Astrocyte of the spinal cord (primary cell): ENCODE results near the gene AARS2.

Experiments used
- DNase-seq: peaks from one replicate; pipeline ENCODE4 v3.0.0; 2011; ENCODE audit warnings: low read depth, low spot score
- H3K4me3 ChIP-seq: 2 replicates; pipeline ENCODE4 v1.5.1; 2011; ENCODE audit warnings: low read depth, mild to moderate bottlenecking, low read length, moderate library complexity
- CTCF ChIP-seq: IDR thresholded peaks from 2 replicates; pipeline ENCODE4 v1.5.1; 2012; ENCODE audit warnings: low read depth, mild to moderate bottlenecking, low read length, inconsistent platforms
- in situ Hi-C: cut with HindIII; loops from 2 replicates; pipeline ENCODE4 v1.10.0; 2017; ENCODE audit warnings: low sequenced_read_pairs

Gene AARS2

GRCh38 chr6:44268095-44268628 is 45.0 kb downstream of the AARS2 start:
- no peak overlapping the region for H3K4me3 ChIP-seq
- DNase-seq, result peak; percentile 38
- in situ Hi-C loops, result no loop called here
- TF ChIP-seq CTCF, result peak; percentile 99

- DNase-seq, result no peak
- TF ChIP-seq CTCF, result no peak
- in situ Hi-C loops, result no loop called here
- H3K4me3 ChIP-seq, result no peak overlapping the region
Observed at GRCh38 chr6:44267252-44267651, 45.9 kb downstream of the AARS2 start.

- TF ChIP-seq CTCF, result no peak
- no peak for DNase-seq
- H3K4me3 ChIP-seq, result no peak overlapping the region
- in situ Hi-C loops, result no loop called here
Observed at GRCh38 chr6:44266347-44266746, 46.8 kb downstream of the AARS2 start.

- TF ChIP-seq CTCF, result no peak
- no peak for DNase-seq
- in situ Hi-C loops, result no loop called here
- H3K4me3 ChIP-seq, result no peak overlapping the region
Observed at GRCh38 chr6:44265722-44266233, 47.4 kb downstream of the AARS2 start.

GRCh38 chr6:44265007-44265721 is 48.0 kb downstream of the AARS2 start, which contains the start of gene NFKBIE:
Gene NFKBIE (minus strand): TSS chr6:44265551. CDS start chr6:44265346, 205 bp downstream.
- peak within 1 kb of the TSS; percentile 74 for H3K4me3 ChIP-seq
- in situ Hi-C loops, result no loop called here
- DNase-seq, result peak; percentile 91
- TF ChIP-seq CTCF, result peak; percentile 56

- H3K4me3 ChIP-seq, result peak overlapping the region; percentile 74
- DNase-seq, result no peak
- TF ChIP-seq CTCF, result no peak
- in situ Hi-C loops, result no loop called here
Observed at GRCh38 chr6:44264154-44265006, 48.8 kb downstream of the AARS2 start.
